Ishikawa (cell line): ENCODE results near the gene SBNO1.

Experiments used
- CEBPB ChIP-seq: IDR thresholded peaks from 2 replicates; pipeline ENCODE4 v1.6.1; 2012
- CREB1 ChIP-seq: IDR thresholded peaks from 2 replicates; pipeline ENCODE4 v1.6.1; 2012; ENCODE audit warnings: low read depth
- EP300 ChIP-seq: IDR thresholded peaks from 2 replicates; pipeline ENCODE4 v1.6.1; 2012; ENCODE audit warnings: borderline replicate concordance
- MAX ChIP-seq: IDR thresholded peaks from 2 replicates; pipeline ENCODE4 v1.6.1; 2012
- NFIC ChIP-seq: IDR thresholded peaks from 2 replicates; pipeline ENCODE4 v1.6.1; 2012
- RAD21 ChIP-seq: IDR thresholded peaks from 2 replicates; pipeline ENCODE4 v1.6.1; 2012; ENCODE audit warnings: low read depth
- TAF1 ChIP-seq: IDR thresholded peaks from 2 replicates; pipeline ENCODE4 v1.6.1; 2012; ENCODE audit warnings: low read depth, mild to moderate bottlenecking
- TEAD4 ChIP-seq: IDR thresholded peaks from 2 replicates; pipeline ENCODE4 v1.6.1; 2012
- ZBTB7A ChIP-seq: IDR thresholded peaks from 2 replicates; pipeline ENCODE4 v1.6.1; 2012; ENCODE audit warnings: low read depth

DNA sequence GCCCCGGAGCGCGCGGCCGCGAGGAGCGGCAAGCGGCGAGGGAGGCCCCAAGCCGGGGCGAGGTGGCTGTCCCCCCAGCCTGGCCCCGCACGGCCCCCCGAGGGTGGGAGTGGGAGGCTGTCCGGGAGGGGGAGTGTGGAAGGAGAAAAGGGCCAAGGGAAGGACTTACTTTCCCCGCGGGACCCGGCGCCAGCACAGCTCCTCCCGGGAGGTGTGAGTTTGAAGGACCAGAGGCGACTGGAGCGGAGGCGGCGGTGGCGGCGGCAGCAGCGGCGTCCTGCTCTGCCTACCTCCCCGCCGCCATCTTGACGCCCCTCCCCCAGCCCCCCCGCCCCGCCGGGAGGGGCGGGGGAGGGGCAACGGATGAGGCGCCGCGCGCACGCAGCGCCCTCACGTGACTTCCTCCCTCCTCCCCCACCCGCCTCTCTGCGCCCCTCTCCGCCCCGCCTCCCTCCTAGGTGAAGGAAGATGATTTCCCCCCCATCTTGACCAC, at the start of gene SBNO1:
- TF ChIP-seq EP300 = no peak
- TF ChIP-seq NFIC = no peak
- no peak for TF ChIP-seq CEBPB
- TF ChIP-seq TAF1 = peak; percentile 96
- TF ChIP-seq RAD21 = no peak
- TF ChIP-seq CREB1 = no peak
- TF ChIP-seq MAX = no peak; the same call in 1 of the 2 replicates
- peak; percentile 68; the same call in 1 of the 2 replicates for TF ChIP-seq ZBTB7A
- no peak for TF ChIP-seq TEAD4
